Suprapubic skin (tissue), 4 donors: ENCODE measurements around the gene FOXC1. TPM values are rescaled to one million over a fixed set of nuclear protein-coding genes. Genes with fewer than 3 reads are reported as not detected.
A peak's percentile ranks its signal among the peaks of the same experiment; 100 is the strongest.

ENCODE experiments used
- DNase-seq, 2 donors: peaks; one replicate each; pipeline ENCODE4 v3.0.0-alpha.2; 2019; ENCODE audit warnings: low spot score in 2 of 2
- H3K27ac ChIP-seq: fragments of 200-600 bp; sonication (generic); one replicate; pipeline ENCODE4 v1.5.1; 2019
- H3K27me3 ChIP-seq: fragments of 200-600 bp; sonication (generic); one replicate; pipeline ENCODE4 v1.5.1; 2019
- H3K36me3 ChIP-seq: fragments of 200-600 bp; sonication (generic); one replicate; pipeline ENCODE4 v1.5.1; 2019
- H3K4me1 ChIP-seq: fragments of 200-600 bp; sonication (generic); one replicate; pipeline ENCODE4 v1.5.1; 2019
- H3K4me3 ChIP-seq: fragments of 200-600 bp; sonication (generic); one replicate; pipeline ENCODE4 v1.5.1; 2019; ENCODE audit warnings: mild to moderate bottlenecking
- H3K9me3 ChIP-seq: fragments of 200-600 bp; sonication (generic); one replicate; pipeline ENCODE4 v1.5.1; 2019
- EP300 ChIP-seq: sonication (generic); formaldehyde crosslinking; IDR thresholded peaks from one replicate; pipeline ENCODE4 v1.6.1; 2017; ENCODE audit warnings: antibody characterized with exemption
- POLR2A ChIP-seq, 2 donors: fragments of 450-650 bp; IDR thresholded peaks; one replicate each; pipeline ENCODE4 v1.6.1; 2017; ENCODE audit warnings: antibody characterized with exemption in 2 of 2, mild to moderate bottlenecking in 2 of 2, moderate library complexity in 2 of 2
- POLR2AphosphoS5 ChIP-seq, 3 donors: sonication (generic); formaldehyde crosslinking; IDR thresholded peaks; one replicate each; pipeline ENCODE4 v1.6.1; 2017; ENCODE audit warnings: antibody characterized with exemption in 3 of 3
- WGBS: methylation state at CpG from one replicate; pipeline ENCODE4 v1.1.5; 2018; 5-methylcytosine and 5-hydroxymethylcytosine counted together
- total RNA-seq, 4 donors: library from RNA; depleted of rRNA; stranded (reverse); fragments of >200 nt; gene quantifications; one replicate each; pipeline ENCODE4 v1.1.0, GENCODE V29; 2016
- TF ChIP-seq, protein P1 (sequence below), 2 donors: fragments of 200-600 bp in 1 of 2; fragments of 450-650 bp in 1 of 2; sonication (generic) in 1 of 2; IDR thresholded peaks; one replicate each; pipeline ENCODE4 v1.5.1; 2016 to 2019; ENCODE audit warnings: antibody characterized with exemption in 2 of 2, mild to moderate bottlenecking in 1 of 2, moderate library complexity in 1 of 2

The FOXC1 gene
- total RNA-seq, 4 donors from 2014 or later = 14.5 to 35.8 (median 21.4) TPM

DNA sequence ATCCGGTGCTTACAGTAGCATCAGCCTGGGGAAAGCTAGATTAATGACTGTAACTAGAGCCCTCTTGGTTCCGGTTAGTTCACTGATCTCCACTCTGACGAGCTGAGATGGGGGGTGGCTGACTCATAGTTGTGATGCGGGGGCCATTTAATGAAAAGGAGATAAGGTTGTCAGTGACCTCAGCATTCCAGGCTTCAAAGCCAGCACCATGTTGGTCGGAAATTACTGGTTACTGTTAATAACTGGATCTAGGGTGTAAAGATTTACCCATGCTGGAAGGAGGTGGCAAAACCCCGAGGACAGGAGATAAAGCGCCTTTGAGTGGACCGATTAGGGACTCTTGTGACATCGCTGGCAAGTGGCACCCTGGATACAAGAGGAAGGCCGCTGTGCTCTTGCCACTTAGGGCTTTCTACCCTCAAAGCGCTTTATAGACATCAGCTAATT, 21.1 kb downstream of the FOXC1 start:
- no peak overlapping the region for H3K27ac ChIP-seq
- H3K9me3 ChIP-seq = no peaks in the 10 kb centered on the region
- peaks cover 34% of the 10 kb centered on the region for H3K27me3 ChIP-seq
- no peak overlapping the region for H3K4me3 ChIP-seq
- no peak for DNase-seq
- 90% methylated on average over 11 of the region's 11 CpGs for WGBS
- peaks cover 2% of the 10 kb centered on the region for H3K4me1 ChIP-seq
- no peaks in the 10 kb centered on the region for H3K36me3 ChIP-seq
- TF ChIP-seq EP300 (no peak), POLR2A (IDR thresholded peaks at IDR 0.05) (no peak)

DNA sequence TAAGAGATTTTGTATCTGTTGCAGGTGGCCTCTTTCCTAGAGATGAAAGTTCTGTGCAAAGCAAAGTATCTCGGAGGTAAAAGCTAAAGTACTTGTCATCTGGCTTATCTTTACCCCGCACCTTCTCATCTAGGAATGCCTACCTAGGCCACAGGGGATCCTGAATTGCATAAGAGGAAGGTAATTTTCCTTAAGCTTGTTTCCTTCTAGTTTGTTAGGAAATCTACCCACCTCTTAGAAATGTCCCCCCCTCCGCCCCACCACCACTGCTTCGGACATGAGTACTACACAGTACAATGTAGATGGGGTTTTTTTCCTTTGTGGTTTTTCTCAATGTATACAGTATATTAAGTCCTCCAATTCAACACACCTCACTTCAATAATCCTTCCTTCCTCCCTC, 21.5 kb downstream of the FOXC1 start:
- peaks cover 29% of the 10 kb centered on the region for H3K27me3 ChIP-seq
- TF ChIP-seq POLR2A (IDR thresholded peaks at IDR 0.05) = no peak
- TF ChIP-seq EP300 = no peak
- TF ChIP-seq, protein P1, sequence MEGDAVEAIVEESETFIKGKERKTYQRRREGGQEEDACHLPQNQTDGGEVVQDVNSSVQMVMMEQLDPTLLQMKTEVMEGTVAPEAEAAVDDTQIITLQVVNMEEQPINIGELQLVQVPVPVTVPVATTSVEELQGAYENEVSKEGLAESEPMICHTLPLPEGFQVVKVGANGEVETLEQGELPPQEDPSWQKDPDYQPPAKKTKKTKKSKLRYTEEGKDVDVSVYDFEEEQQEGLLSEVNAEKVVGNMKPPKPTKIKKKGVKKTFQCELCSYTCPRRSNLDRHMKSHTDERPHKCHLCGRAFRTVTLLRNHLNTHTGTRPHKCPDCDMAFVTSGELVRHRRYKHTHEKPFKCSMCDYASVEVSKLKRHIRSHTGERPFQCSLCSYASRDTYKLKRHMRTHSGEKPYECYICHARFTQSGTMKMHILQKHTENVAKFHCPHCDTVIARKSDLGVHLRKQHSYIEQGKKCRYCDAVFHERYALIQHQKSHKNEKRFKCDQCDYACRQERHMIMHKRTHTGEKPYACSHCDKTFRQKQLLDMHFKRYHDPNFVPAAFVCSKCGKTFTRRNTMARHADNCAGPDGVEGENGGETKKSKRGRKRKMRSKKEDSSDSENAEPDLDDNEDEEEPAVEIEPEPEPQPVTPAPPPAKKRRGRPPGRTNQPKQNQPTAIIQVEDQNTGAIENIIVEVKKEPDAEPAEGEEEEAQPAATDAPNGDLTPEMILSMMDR (IDR thresholded peaks at IDR 0.05) = no peak
- TF ChIP-seq POLR2AphosphoS5 (IDR thresholded peaks at IDR 0.05) = no peak
- WGBS = 95% methylated on average over 4 of the region's 4 CpGs
- no peak overlapping the region for H3K4me3 ChIP-seq
- H3K4me1 ChIP-seq = no peaks in the 10 kb centered on the region
- no peaks in the 10 kb centered on the region for H3K9me3 ChIP-seq
- no peak overlapping the region for H3K27ac ChIP-seq
- H3K36me3 ChIP-seq = no peaks in the 10 kb centered on the region
- no peak for DNase-seq

DNA sequence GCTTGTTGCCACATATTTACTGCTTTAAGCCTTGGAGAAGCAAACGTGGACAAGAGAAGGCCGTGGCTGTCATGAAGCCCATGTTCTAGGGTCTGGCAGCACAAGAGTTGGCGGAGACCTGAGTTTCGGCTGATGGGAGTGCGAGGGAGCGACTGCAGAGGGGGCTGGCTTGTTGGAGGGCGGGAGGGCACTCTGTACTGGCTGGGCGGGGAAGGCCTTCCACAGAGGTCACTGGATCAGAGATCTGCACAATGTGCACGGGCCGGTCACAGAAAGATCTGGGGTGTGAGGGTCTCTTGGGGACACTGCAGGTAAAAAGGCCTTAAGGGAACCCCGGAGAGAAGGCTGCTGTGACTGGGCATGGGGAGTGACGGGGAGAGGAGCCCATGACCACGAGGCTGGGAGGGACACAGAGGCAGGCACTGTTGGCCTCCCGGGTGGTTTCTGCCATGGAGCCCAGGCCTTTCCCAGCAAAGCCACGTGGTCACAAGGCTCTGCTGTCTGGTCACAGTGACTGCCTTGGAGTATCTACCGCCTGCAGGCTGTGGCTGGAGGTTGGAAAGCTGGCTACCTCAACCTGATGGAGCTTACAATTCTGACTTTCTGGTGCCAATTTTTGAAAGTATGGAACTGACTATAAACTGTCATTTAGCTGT, 23.8 kb downstream of the FOXC1 start:
- Histone ChIP-seq H3K4me1 (no peaks in the 10 kb centered on the region), H3K4me3 (no peak overlapping the region), H3K36me3 (no peaks in the 10 kb centered on the region), H3K27me3 (peaks cover 8% of the 10 kb centered on the region), H3K9me3 (no peaks in the 10 kb centered on the region), H3K27ac (no peak overlapping the region)
- WGBS = 95% methylated on average over 13 of the region's 16 CpGs
- TF ChIP-seq EP300 = no peak
- TF ChIP-seq POLR2A (IDR thresholded peaks at IDR 0.05) = no peak
- TF ChIP-seq, protein P1 (IDR thresholded peaks at IDR 0.05) = no peak
- no peak for TF ChIP-seq POLR2AphosphoS5 (IDR thresholded peaks at IDR 0.05)
- DNase-seq = no peak

DNA sequence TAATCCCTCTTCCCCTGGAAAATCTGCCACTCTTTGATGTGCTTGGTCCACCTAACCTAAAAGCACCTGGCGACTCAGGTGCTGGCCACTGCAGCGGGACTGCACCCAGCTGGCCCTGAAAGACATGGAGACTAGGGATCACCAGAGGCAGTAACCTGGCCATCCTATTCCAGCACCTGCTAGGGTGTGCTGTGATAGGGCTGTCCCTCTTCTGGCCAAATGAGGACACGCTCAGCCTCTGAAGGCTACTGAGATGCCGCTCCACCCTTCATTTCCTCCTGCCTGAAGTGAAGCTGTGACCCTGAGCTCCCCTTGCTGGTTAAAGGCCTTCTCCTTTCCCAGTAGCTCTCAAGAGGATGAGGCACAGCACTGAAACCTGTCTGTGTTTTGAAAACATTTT, 24.4 kb downstream of the FOXC1 start:
- DNase-seq = peak in 1 of 2 donors; percentile 25
- TF ChIP-seq, protein P1 (IDR thresholded peaks at IDR 0.05) = no peak
- no peak for TF ChIP-seq POLR2AphosphoS5 (IDR thresholded peaks at IDR 0.05)
- no peak for TF ChIP-seq EP300
- TF ChIP-seq POLR2A (IDR thresholded peaks at IDR 0.05) = no peak

DNA sequence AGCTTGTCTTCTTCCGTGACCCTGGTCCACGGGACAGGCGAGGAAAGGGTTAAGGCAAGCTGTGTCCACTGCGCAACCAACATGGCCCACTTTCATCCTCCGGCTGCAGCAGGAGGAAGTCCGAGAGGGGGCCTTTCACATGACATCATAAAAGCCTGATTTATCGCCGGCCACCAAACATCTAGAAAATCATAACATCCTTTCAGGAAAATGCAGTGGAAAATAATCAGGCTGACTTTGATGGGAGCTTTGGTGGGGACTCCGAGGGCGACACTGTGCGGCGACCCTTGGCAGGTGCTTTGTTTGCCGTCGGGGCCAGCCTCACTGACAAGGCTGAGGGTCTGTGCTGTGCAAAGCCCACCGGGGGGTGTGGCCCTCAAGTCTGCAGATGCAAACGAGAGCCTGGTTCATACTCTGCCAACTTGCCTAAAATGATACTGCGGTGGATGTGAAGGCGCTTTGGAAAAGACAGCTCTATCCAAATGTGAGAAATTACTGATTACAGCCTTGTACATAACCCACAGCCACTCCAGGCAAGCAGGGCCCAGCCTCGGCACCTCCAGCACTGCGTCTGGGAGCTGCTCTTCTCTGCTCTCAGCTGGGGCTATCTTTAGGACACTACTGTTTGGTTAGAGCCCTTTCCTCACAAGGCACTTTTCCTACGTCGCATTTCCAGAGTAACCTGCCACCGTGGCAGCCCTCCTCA, 25.7 kb downstream of the FOXC1 start:
- Histone ChIP-seq H3K27ac (no peak overlapping the region), H3K9me3 (no peaks in the 10 kb centered on the region), H3K4me1 (no peaks in the 10 kb centered on the region), H3K27me3 (no peaks in the 10 kb centered on the region), H3K36me3 (no peaks in the 10 kb centered on the region), H3K4me3 (no peak overlapping the region)
- peak in 1 of 2 donors; percentile 46 for DNase-seq
- TF ChIP-seq, protein P1 (IDR thresholded peaks at IDR 0.05) = no peak
- no peak for TF ChIP-seq POLR2A (IDR thresholded peaks at IDR 0.05)
- 80% methylated on average over 23 of the region's 23 CpGs for WGBS

More for the DNA sequence above, 24.4 kb downstream of the FOXC1 start:
- H3K9me3 ChIP-seq = no peaks in the 10 kb centered on the region
- H3K27me3 ChIP-seq = peaks cover 3% of the 10 kb centered on the region
- no peaks in the 10 kb centered on the region for H3K36me3 ChIP-seq
- no peak overlapping the region for H3K27ac ChIP-seq
- H3K4me3 ChIP-seq = no peak overlapping the region
- WGBS = 100% methylated on average over 4 of the region's 4 CpGs
- H3K4me1 ChIP-seq = no peaks in the 10 kb centered on the region
